SK-N-SH (cell line): ENCODE measurements around the gene GSTM4. TPM values are rescaled to one million over a fixed set of nuclear protein-coding genes. Genes with fewer than 3 reads are reported as not detected.

Experiments used
- CTCF ChIA-PET: fragments of 300-600, 350-600 bp; formaldehyde crosslinking; extraction: SDS; loops from one replicate; lab custom pipeline; 2021; lab: Yijun Ruan, JAX
- POLR2A ChIA-PET: fragments of 350-600 bp; sonication (Branson Sonifier 250); formaldehyde crosslinking; extraction: SDS; loops from one replicate; lab custom pipeline; 2020; ENCODE audit warnings: antibody characterized with exemption, inconsistent platforms; lab: Yijun Ruan, JAX
- DNase-seq: peaks from one replicate; pipeline ENCODE4 v3.0.0; 2012
- H2AFZ ChIP-seq: fragments of 200-600 bp; sonication (generic); 2 replicates; pipeline ENCODE4 v1.8.1; 2016; ENCODE audit warnings: antibody characterized with exemption, mild to moderate bottlenecking, low read depth
- H3F3A ChIP-seq: fragments of 200-600 bp; sonication (generic); replicated peaks from 2 replicates; pipeline ENCODE3; 2016; ENCODE audit warnings: antibody characterized with exemption, mild to moderate bottlenecking; ENCODE audit not compliant: insufficient read depth
- H3K27ac ChIP-seq, 2 experiments: fragments of 200-500 bp in 1 of 2; fragments of 200-600 bp in 1 of 2; sonication (Bioruptor generic) in 1 of 2; sonication (generic), shearing (Covaris generic) in 1 of 2; 2 replicates each; pipeline versions ENCODE4 v1.5.1 to v1.6.1; 2014 to 2016; ENCODE audit warnings: low read depth in 2 of 2, inconsistent platforms in 1 of 2, low read length in 1 of 2, mild to moderate bottlenecking in 1 of 2, mixed read lengths in 1 of 2
- H3K27me3 ChIP-seq: fragments of 200-600 bp; sonication (generic), shearing (Covaris generic); 2 replicates; pipeline ENCODE4 v1.6.1; 2016; ENCODE audit warnings: mixed run types; ENCODE audit not compliant: insufficient read depth
- H3K36me3 ChIP-seq, 2 experiments: fragments of 200-500 bp in 1 of 2; fragments of 200-600 bp in 1 of 2; sonication (Bioruptor generic) in 1 of 2; sonication (generic) in 1 of 2; replicated peaks in 1 of 2; 2 replicates each; pipeline versions ENCODE3 to v1.5.1; 2014 to 2016; ENCODE audit warnings: low read length in 1 of 2, mild to moderate bottlenecking in 1 of 2; ENCODE audit not compliant: insufficient read depth in 2 of 2, control insufficient read depth in 1 of 2
- H3K4me1 ChIP-seq, 2 experiments: fragments of 200-500 bp in 1 of 2; fragments of 200-600 bp in 1 of 2; sonication (Bioruptor generic) in 1 of 2; sonication (generic), shearing (Covaris generic) in 1 of 2; 2 replicates each; pipeline versions ENCODE4 v1.5.1 to v1.6.1; 2014 to 2016; ENCODE audit warnings: low read depth in 1 of 2, low read length in 1 of 2, mixed run types in 1 of 2; ENCODE audit not compliant: insufficient read depth in 2 of 2, control insufficient read depth in 1 of 2
- H3K4me2 ChIP-seq: fragments of 200-600 bp; sonication (generic), shearing (Covaris generic); 2 replicates; pipeline ENCODE4 v1.6.1; 2017; ENCODE audit warnings: mixed run types
- H3K4me3 ChIP-seq, 2 experiments: fragments of 200-500 bp in 1 of 2; fragments of 200-600 bp in 1 of 2; sonication (Bioruptor generic) in 1 of 2; sonication (generic), shearing (Covaris generic) in 1 of 2; 2 replicates each; pipeline versions ENCODE4 v1.5.1 to v1.8.1; 2014 to 2016; ENCODE audit warnings: low read depth in 2 of 2, inconsistent platforms in 1 of 2, low read length in 1 of 2, mild to moderate bottlenecking in 1 of 2, mixed read lengths in 1 of 2, moderate library complexity in 1 of 2
- H3K79me2 ChIP-seq: fragments of 200-600 bp; sonication (generic); 2 replicates; pipeline ENCODE4 v1.8.1; 2017; ENCODE audit warnings: mild to moderate bottlenecking; ENCODE audit not compliant: insufficient read depth
- H3K9ac ChIP-seq: fragments of 200-600 bp; sonication (generic); 2 replicates; pipeline ENCODE4 v1.6.1; 2017; ENCODE audit warnings: mixed run types
- H3K9me2 ChIP-seq: fragments of 200-600 bp; sonication (generic); 2 replicates; pipeline ENCODE4 v1.6.1; 2017; ENCODE audit warnings: mixed run types
- H3K9me3 ChIP-seq: fragments of 200-600 bp; sonication (generic); 2 replicates; pipeline ENCODE4 v1.6.1; 2017; ENCODE audit warnings: mixed run types, mild to moderate bottlenecking, moderate library complexity
- H4K20me1 ChIP-seq: fragments of 200-600 bp; sonication (generic); 2 replicates; pipeline ENCODE4 v1.6.1; 2017; ENCODE audit warnings: mild to moderate bottlenecking, mixed run types; ENCODE audit not compliant: insufficient read depth
- CHD2 ChIP-seq: fragments of 150-350 bp; IDR thresholded peaks from 2 replicates; pipeline ENCODE4 v1.6.1; 2018; ENCODE audit warnings: low read length; ENCODE audit not compliant: partially characterized antibody
- ELF1 ChIP-seq: IDR thresholded peaks from 2 replicates; pipeline ENCODE4 v1.4.0; 2012
- EP300 ChIP-seq, 2 experiments: IDR thresholded peaks; 2 replicates each; pipeline versions ENCODE4 v1.4.0 to v1.6.1; 2012; ENCODE audit warnings: borderline replicate concordance in 1 of 2, low read depth in 1 of 2, low read length in 1 of 2
- EZH2phosphoT487 ChIP-seq: fragments of 200-600 bp; sonication (generic); IDR thresholded peaks from 2 replicates; pipeline ENCODE4 v1.6.1; 2017; ENCODE audit warnings: low read depth, mixed run types, mild to moderate bottlenecking, antibody characterized with exemption, moderate library complexity, borderline replicate concordance
- FOSL2 ChIP-seq: IDR thresholded peaks from 2 replicates; pipeline ENCODE4 v1.4.0; 2012; ENCODE audit warnings: low read depth, mild to moderate bottlenecking, moderate library complexity, borderline replicate concordance
- FOXJ3 ChIP-seq: sonication (generic); formaldehyde crosslinking; IDR thresholded peaks from 2 replicates; pipeline ENCODE4 v1.5.1; 2020; ENCODE audit warnings: mild to moderate bottlenecking, missing genetic modification reagents
- FOXM1 ChIP-seq: IDR thresholded peaks from 2 replicates; pipeline ENCODE4 v1.4.0; 2012; ENCODE audit warnings: low read depth, mild to moderate bottlenecking
- GABPA ChIP-seq: IDR thresholded peaks from 2 replicates; pipeline ENCODE4 v1.4.0; 2012; ENCODE audit warnings: low read depth, mild to moderate bottlenecking
- GATA2 ChIP-seq: sonication (generic); formaldehyde crosslinking; IDR thresholded peaks from 2 replicates; pipeline ENCODE4 v1.5.0; 2020; ENCODE audit warnings: mild to moderate bottlenecking, missing genetic modification reagents
- JUND ChIP-seq: IDR thresholded peaks from 2 replicates; pipeline ENCODE4 v1.4.0; 2012
- MEF2A ChIP-seq: IDR thresholded peaks from 2 replicates; pipeline ENCODE4 v1.4.0; 2012; ENCODE audit warnings: low read depth, borderline replicate concordance
- MXI1 ChIP-seq: IDR thresholded peaks from 2 replicates; pipeline ENCODE4 v1.6.1; 2012; ENCODE audit warnings: mild to moderate bottlenecking, low read depth, low read length, improper control_type of control experiment
- NRF1 ChIP-seq: IDR thresholded peaks from 2 replicates; pipeline ENCODE4 v1.6.1; 2012; ENCODE audit warnings: low read depth, mild to moderate bottlenecking, low read length
- PBX3 ChIP-seq: IDR thresholded peaks from 2 replicates; pipeline ENCODE4; 2012
- POLR2AphosphoS5 ChIP-seq: IDR thresholded peaks from 2 replicates; pipeline ENCODE4 v1.6.1; 2012; ENCODE audit warnings: low read depth, low read length
- RAD21 ChIP-seq: IDR thresholded peaks from 2 replicates; pipeline ENCODE4 v1.6.1; 2012; ENCODE audit warnings: mild to moderate bottlenecking, low read length
- RCOR1 ChIP-seq: fragments of 150-350 bp; IDR thresholded peaks from 2 replicates; pipeline ENCODE4 v1.6.1; 2017; ENCODE audit warnings: antibody characterized with exemption, low read length
- TAF1 ChIP-seq: IDR thresholded peaks from 2 replicates; pipeline ENCODE4 v1.6.1; 2012; ENCODE audit warnings: low read depth, mild to moderate bottlenecking, low read length, moderate library complexity, borderline replicate concordance
- YY1 ChIP-seq: IDR thresholded peaks from 2 replicates; pipeline ENCODE4 v1.4.0; 2012; ENCODE audit warnings: low read depth, mild to moderate bottlenecking
- whole genome bisulfite sequencing: methylation state at CpG from one replicate; pipeline ENCODE4 v1.1.6; 2017; ENCODE audit warnings: low lambda C conversion rate; 5-methylcytosine and 5-hydroxymethylcytosine counted together
- polyA plus RNA-seq, 3 experiments: library from polyadenylated mRNA; depleted of rRNA; stranded (reverse); fragments of >200 nt; gene quantifications; 2 replicates each; pipeline ENCODE4 v1.2.3, GENCODE V29; 2012
- TF ChIP-seq, protein P1 (sequence below): IDR thresholded peaks from 2 replicates; pipeline ENCODE4 v1.4.0; 2012; ENCODE audit warnings: low read depth
- TF ChIP-seq, protein P2 (sequence below): fragments of 150-350 bp; IDR thresholded peaks from 2 replicates; pipeline ENCODE4 v1.6.1; 2017; ENCODE audit warnings: antibody characterized with exemption, low read length, low read depth, borderline replicate concordance

GSTM4 gene
- polyA plus RNA-seq, 1 of the 3 experiments (the other 2 are of a cell fraction) = 34.2 TPM

DNA sequence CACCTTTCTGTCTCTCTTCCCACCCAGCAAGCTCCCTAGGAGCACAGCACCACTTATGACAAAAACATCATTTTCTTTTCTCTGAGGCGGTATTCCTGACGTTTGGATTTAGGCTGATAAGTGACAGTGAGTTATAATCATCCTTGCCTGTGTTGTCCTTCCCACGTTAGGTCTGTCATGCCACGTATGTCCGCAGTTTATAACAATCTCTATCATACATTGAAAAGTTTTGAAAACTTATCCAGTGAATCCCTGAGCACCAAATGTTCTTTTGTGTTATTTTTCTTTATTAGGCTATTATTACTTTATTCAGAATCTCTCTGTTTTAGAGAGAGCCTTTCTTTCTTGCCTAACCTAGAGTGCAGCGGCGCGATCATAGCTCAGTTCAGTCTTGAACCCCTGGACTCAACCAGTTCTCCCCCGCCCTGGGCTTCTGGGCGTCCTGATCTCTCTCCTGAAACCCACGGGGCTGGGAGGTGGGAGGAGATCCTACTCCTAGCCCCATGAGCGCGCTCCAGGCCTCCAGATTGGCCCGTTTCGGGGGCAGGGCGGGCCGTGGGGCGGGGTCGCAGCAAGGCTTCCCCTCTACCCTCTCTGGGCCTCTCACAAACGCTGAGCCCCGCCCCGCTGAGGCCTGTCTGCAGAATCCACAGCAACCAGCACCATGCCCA is 11.7 kb downstream of the GSTM4 start, which contains the start of gene GSTM2 (continued):
- TF ChIP-seq EP300 (IDR thresholded peaks at IDR 0.05; ENCODE audit: borderline replicate concordance in 1 of 2, low read depth in 1 of 2, low read length in 1 of 2) (no peak), RCOR1 (no peak), FOXJ3 (CRISPR knock-in tag) (no peak), POLR2AphosphoS5 (no peak), GABPA (no peak), MEF2A (no peak)
- TF ChIP-seq, protein P1, sequence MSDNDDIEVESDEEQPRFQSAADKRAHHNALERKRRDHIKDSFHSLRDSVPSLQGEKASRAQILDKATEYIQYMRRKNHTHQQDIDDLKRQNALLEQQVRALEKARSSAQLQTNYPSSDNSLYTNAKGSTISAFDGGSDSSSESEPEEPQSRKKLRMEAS = no peak
- TF ChIP-seq, protein P2, sequence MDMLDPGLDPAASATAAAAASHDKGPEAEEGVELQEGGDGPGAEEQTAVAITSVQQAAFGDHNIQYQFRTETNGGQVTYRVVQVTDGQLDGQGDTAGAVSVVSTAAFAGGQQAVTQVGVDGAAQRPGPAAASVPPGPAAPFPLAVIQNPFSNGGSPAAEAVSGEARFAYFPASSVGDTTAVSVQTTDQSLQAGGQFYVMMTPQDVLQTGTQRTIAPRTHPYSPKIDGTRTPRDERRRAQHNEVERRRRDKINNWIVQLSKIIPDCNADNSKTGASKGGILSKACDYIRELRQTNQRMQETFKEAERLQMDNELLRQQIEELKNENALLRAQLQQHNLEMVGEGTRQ = no peak
- TF ChIP-seq, all 33 proteins: peak for 3

- H3K27ac ChIP-seq = no peak overlapping the region
- no peaks in the 10 kb centered on the region for H4K20me1 ChIP-seq
- H3K79me2 ChIP-seq = no peaks in the 10 kb centered on the region
- WGBS = 36% methylated on average over 15 of the region's 26 CpGs
- ChIA-PET CTCF (interaction anchor here (0.6 to 5.2 kb wide), 6 partner anchors 10 to 1572 kb away, joined by 3 to 27 read pairs (median 6); no protein-coding TSS in a partner anchor), POLR2A (no interaction called here)
- no peaks in the 10 kb centered on the region for H3F3A ChIP-seq
- H3K9ac ChIP-seq = peak overlapping the region; percentile 49
- H3K27me3 ChIP-seq = no peaks in the 10 kb centered on the region
- H3K4me1 ChIP-seq = peaks cover 7% of the 10 kb centered on the region in 2 experiments; a peak in 2 of 4 replicates
- no peak for DNase-seq
- peak overlapping the region; percentile 92 for H3K4me2 ChIP-seq
- peak overlapping the region; percentile 82; the same call in 1 of the 2 replicates for H2AFZ ChIP-seq
- H3K9me2 ChIP-seq = no peaks in the 10 kb centered on the region
- H3K4me3 ChIP-seq = peak overlapping the region; percentile 36 to 61
- TF ChIP-seq RAD21 (no peak), TAF1 (0 out of 2 replicates have a peak, but pooled peaks have one; percentile 1)
- no peaks in the 10 kb centered on the region for H3K36me3 ChIP-seq
- no peaks in the 10 kb centered on the region for H3K9me3 ChIP-seq
Measured at GRCh38 chr1:109668123-109668775, 12.3 kb downstream of the GSTM4 start.

DNA sequence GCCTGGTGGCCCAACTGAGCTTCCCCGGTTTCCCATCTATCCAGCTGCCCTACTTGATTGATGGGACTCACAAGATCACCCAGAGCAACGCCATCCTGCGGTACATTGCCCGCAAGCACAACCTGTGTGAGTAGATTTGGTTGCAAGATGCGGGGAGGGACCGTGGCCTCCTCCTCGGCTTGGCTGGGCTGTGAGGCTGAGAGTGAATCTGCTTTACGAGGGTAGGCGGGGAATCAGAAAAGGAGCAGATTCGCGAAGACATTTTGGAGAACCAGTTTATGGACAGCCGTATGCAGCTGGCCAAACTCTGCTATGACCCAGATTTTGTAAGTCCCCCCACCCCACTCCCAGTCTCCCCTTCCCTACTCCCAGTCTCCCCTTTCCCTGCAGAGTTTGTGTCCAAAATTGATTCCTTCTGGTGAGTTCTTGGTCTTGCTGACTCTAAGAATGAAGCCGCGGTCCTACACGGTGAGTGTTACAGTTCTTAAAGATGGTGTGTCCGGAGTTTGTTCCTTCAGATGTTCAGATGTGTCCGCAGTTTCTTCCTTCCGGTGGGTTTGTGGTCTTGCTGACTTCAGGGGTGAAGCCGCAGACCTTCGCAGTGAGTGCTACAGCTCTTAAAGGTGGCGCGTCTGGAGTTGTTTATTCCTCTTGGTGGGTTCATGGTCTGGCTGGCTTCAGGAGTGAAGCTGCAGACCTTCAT is 13.5 kb downstream of the GSTM4 start:
- Histone ChIP-seq H3K4me3 (no peak overlapping the region), H3K36me3 (no peaks in the 10 kb centered on the region), H3K4me2 (no peak overlapping the region), H3K27ac (no peak overlapping the region), H3K4me1 (peaks cover 0 to 7% of the 10 kb centered on the region in 2 experiments; a peak in 1 of 4 replicates), H2AFZ (no peak overlapping the region), H3F3A (no peaks in the 10 kb centered on the region), H3K27me3 (no peaks in the 10 kb centered on the region), H3K9me2 (no peaks in the 10 kb centered on the region), H3K9me3 (no peaks in the 10 kb centered on the region), H3K79me2 (no peaks in the 10 kb centered on the region), H3K9ac (no peak overlapping the region), H4K20me1 (no peaks in the 10 kb centered on the region)
- CTCF ChIA-PET = interaction anchor here (1.5 to 5.2 kb wide), 4 partner anchors 19 to 315 kb away, joined by 3 to 27 read pairs (median 6); partner anchors contain the start of gene AHCYL1
- POLR2A ChIA-PET = no interaction called here
- 96% methylated on average over 21 of the region's 22 CpGs for WGBS
- no peak for DNase-seq
- TF ChIP-seq FOXM1 (no peak), FOSL2 (no peak), MXI1 (no peak), CHD2 (no peak), EZH2phosphoT487 (no peak), POLR2AphosphoS5 (no peak), GATA2 (CRISPR knock-in tag) (no peak), NRF1 (no peak), PBX3 (no peak), YY1 (no peak), ELF1 (no peak), JUND (no peak)
